NCI-H748 (cell line): Measurements from ENCODE around the gene C15orf61.

Experiments
- DNase-seq: peaks from one replicate; lab custom pipeline; 2025; ENCODE audit not compliant: unreplicated experiment; lab: John Stamatoyannopoulos, UW

The C15orf61 gene

GRCh38 chr15:67521029-67521782 lies at the start of gene C15orf61:
TSS of gene C15orf61 (plus strand) at chr15:67521131. CDS start at chr15:67521249, 118 bp downstream.
- DNase-seq, result peak; percentile 82

- no peak for DNase-seq
These were observed 48.0 kb upstream of the C15orf61 start for GRCh38 chr15:67472957-67473356.

- no peak for DNase-seq
These were observed 46.4 kb upstream of the C15orf61 start for GRCh38 chr15:67474405-67475110.

GRCh38 chr15:67479781-67480505 lies 41.0 kb upstream of the C15orf61 start:
- DNase-seq, result no peak

GRCh38 chr15:67480741-67481140 lies 40.2 kb upstream of the C15orf61 start:
- no peak for DNase-seq

- no peak for DNase-seq
These were observed 39.3 kb upstream of the C15orf61 start for GRCh38 chr15:67481680-67482079.

GRCh38 chr15:67495585-67495984 lies 25.3 kb upstream of the C15orf61 start:
- no peak for DNase-seq

- peak; percentile 34 for DNase-seq
These were observed 19.6 kb upstream of the C15orf61 start for GRCh38 chr15:67501177-67501835.

- peak; percentile 78 for DNase-seq
These were observed 19.0 kb upstream of the C15orf61 start for GRCh38 chr15:67501836-67502461.

GRCh38 chr15:67504056-67504455 lies 16.9 kb upstream of the C15orf61 start:
- DNase-seq, result no peak

GRCh38 chr15:67504796-67505195 lies 16.1 kb upstream of the C15orf61 start:
- DNase-seq, result no peak

- no peak for DNase-seq
These were observed 15.0 kb upstream of the C15orf61 start for GRCh38 chr15:67505675-67506572.

- DNase-seq, result no peak
These were observed 13.9 kb upstream of the C15orf61 start for GRCh38 chr15:67506775-67507747.

- DNase-seq, result no peak
These were observed 12.5 kb upstream of the C15orf61 start for GRCh38 chr15:67508407-67508806.

- no peak for DNase-seq
These were observed 11.0 kb upstream of the C15orf61 start for GRCh38 chr15:67509918-67510317.

- no peak for DNase-seq
These were observed 10.2 kb upstream of the C15orf61 start for GRCh38 chr15:67510597-67511190.

- DNase-seq, result no peak
These were observed 9.3 kb upstream of the C15orf61 start for GRCh38 chr15:67511606-67512005.

- peak; percentile 83 for DNase-seq
These were observed 8.8 kb upstream of the C15orf61 start for GRCh38 chr15:67512140-67512539.
